GM23338 (cell line): ENCODE measurements around the gene UCP1. TPM values are rescaled to one million over a fixed set of nuclear protein-coding genes. Genes with fewer than 3 reads are reported as not detected.
A peak's percentile ranks its signal among the peaks of the same experiment; 100 is the strongest.

Experiments
- ATAC-seq: fragments of 200-7000 bp; cut with Tn5 transposase; 3 replicates; pipeline ENCODE4 v1.9.1; 2020
- DNase-seq: peaks from one replicate; pipeline ENCODE4 v3.0.0-alpha.2; 2015; ENCODE audit warnings: low spot score
- H2AFZ ChIP-seq: fragments of 200-600 bp; sonication (generic); 2 replicates; pipeline ENCODE4 v1.8.0; 2016; ENCODE audit warnings: antibody characterized with exemption, mild to moderate bottlenecking, moderate library complexity
- H3F3A ChIP-seq: fragments of 200-600 bp; sonication (generic); replicated peaks from 2 replicates; pipeline ENCODE4 v1.8.0; 2017; ENCODE audit warnings: antibody characterized with exemption, mixed run types, low read depth
- H3K27ac ChIP-seq: fragments of 200-600 bp; sonication (generic); 2 replicates; pipeline ENCODE4 v1.6.1; 2016; ENCODE audit warnings: low read depth
- H3K27me3 ChIP-seq: fragments of 200-600 bp; sonication (generic); 2 replicates; pipeline ENCODE4 v1.8.0; 2016; ENCODE audit warnings: mild to moderate bottlenecking, mixed run types, moderate library complexity; ENCODE audit not compliant: insufficient read depth
- H3K36me3 ChIP-seq: fragments of 200-600 bp; sonication (generic); 2 replicates; pipeline ENCODE4 v1.8.0; 2016; ENCODE audit warnings: mild to moderate bottlenecking; ENCODE audit not compliant: insufficient read depth
- H3K4me1 ChIP-seq: fragments of 200-600 bp; sonication (generic); 2 replicates; pipeline ENCODE4 v1.8.0; 2016; ENCODE audit warnings: mild to moderate bottlenecking, moderate library complexity; ENCODE audit not compliant: insufficient read depth
- H3K4me2 ChIP-seq: fragments of 200-600 bp; sonication (generic); 2 replicates; pipeline ENCODE4 v1.7.1; 2017; ENCODE audit warnings: mixed run types
- H3K4me3 ChIP-seq: fragments of 200-600 bp; sonication (generic); 2 replicates; pipeline ENCODE4 v1.6.1; 2016; ENCODE audit warnings: mixed run types
- H3K79me2 ChIP-seq: fragments of 200-600 bp; sonication (generic); replicated peaks from 2 replicates; pipeline ENCODE4 v1.8.0; 2017; ENCODE audit warnings: mild to moderate bottlenecking; ENCODE audit not compliant: insufficient read depth
- H3K9me2 ChIP-seq: fragments of 200-600 bp; sonication (generic); 2 replicates; pipeline ENCODE4 v1.8.0; 2017; ENCODE audit not compliant: insufficient read depth
- H4K20me1 ChIP-seq: fragments of 200-600 bp; sonication (generic); replicated peaks from 2 replicates; pipeline ENCODE4 v1.8.0; 2017; ENCODE audit warnings: mild to moderate bottlenecking; ENCODE audit not compliant: insufficient read depth
- H3K27ac Mint-ChIP-seq: 2 replicates; pipeline ENCODE4 v1.8.0; 2020; ENCODE audit warnings: inconsistent platforms, mild to moderate bottlenecking, moderate library complexity, mixed read lengths
- H3K27me3 Mint-ChIP-seq: 3 replicates; pipeline ENCODE4 v1.8.0; 2022; ENCODE audit warnings: low read depth, mild to moderate bottlenecking, moderate library complexity, mixed read lengths, inconsistent platforms; ENCODE audit not compliant: insufficient read depth, poor library complexity
- H3K36me3 Mint-ChIP-seq: 3 replicates; pipeline ENCODE4 v1.8.0; 2021; ENCODE audit warnings: low read depth, mild to moderate bottlenecking, inconsistent platforms, moderate library complexity, mixed read lengths
- H3K4me1 Mint-ChIP-seq: 3 replicates; pipeline ENCODE4 v1.8.0; 2020; ENCODE audit warnings: mild to moderate bottlenecking, inconsistent platforms, mixed read lengths
- H3K4me3 Mint-ChIP-seq: 3 replicates; pipeline ENCODE4 v1.8.0; 2021; ENCODE audit warnings: moderate library complexity, mild to moderate bottlenecking, inconsistent platforms, mixed read lengths
- H3K9me3 Mint-ChIP-seq: 3 replicates; pipeline ENCODE4 v1.8.0; 2020; ENCODE audit warnings: moderate library complexity, mild to moderate bottlenecking, inconsistent platforms, mixed read lengths
- CREB1 ChIP-seq: fragments of 250-450 bp; sonication (Bioruptor Pico); IDR thresholded peaks from 2 replicates; pipeline ENCODE4 v1.5.0; 2020; ENCODE audit warnings: low read depth, mild to moderate bottlenecking, moderate library complexity
- EZH2 ChIP-seq: fragments of 200-600 bp; sonication (generic); IDR thresholded peaks from one replicate; pipeline ENCODE4 v1.8.0; 2017; ENCODE audit warnings: antibody characterized with exemption, mild to moderate bottlenecking, low read depth; ENCODE audit not compliant: unreplicated experiment
- EZH2phosphoT487 ChIP-seq: fragments of 200-600 bp; sonication (generic); IDR thresholded peaks from one replicate; pipeline ENCODE4 v1.8.1; 2018; ENCODE audit warnings: antibody characterized with exemption; ENCODE audit not compliant: unreplicated experiment
- JUNB ChIP-seq: IDR thresholded peaks from one replicate; pipeline ENCODE4 v1.6.1; 2016; ENCODE audit warnings: antibody characterized with exemption; ENCODE audit not compliant: unreplicated experiment
- NANOG ChIP-seq: IDR thresholded peaks from 2 replicates; pipeline ENCODE4 v1.6.1; 2016; ENCODE audit warnings: antibody characterized with exemption, borderline replicate concordance
- POLR2AphosphoS5 ChIP-seq: IDR thresholded peaks from 2 replicates; pipeline ENCODE4 v1.6.1; 2016; ENCODE audit warnings: antibody characterized with exemption, low read depth
- STAT1 ChIP-seq: IDR thresholded peaks from one replicate; pipeline ENCODE4 v1.6.1; 2016; ENCODE audit warnings: antibody characterized with exemption; ENCODE audit not compliant: unreplicated experiment
- ZNF114 ChIP-seq: fragments of 250-450 bp; sonication (Bioruptor Pico); IDR thresholded peaks from 2 replicates; pipeline ENCODE4 v1.5.0; 2020; ENCODE audit warnings: mild to moderate bottlenecking, moderate library complexity
- ZNF331 ChIP-seq: fragments of 250-450 bp; sonication (Bioruptor Pico); IDR thresholded peaks from 2 replicates; pipeline ENCODE4 v1.5.0; 2020; ENCODE audit warnings: low read depth, mild to moderate bottlenecking, moderate library complexity
- polyA plus RNA-seq: library from polyadenylated mRNA; unstranded; fragments of >200 nt; fragmentation: Nextera tagmentation; extraction: Ambion mirVana; gene quantifications from 2 replicates; pipeline ENCODE4 v1.2.1, GENCODE V29; 2016
- total RNA-seq: library from RNA; depleted of rRNA; stranded (reverse); fragments of >200 nt; shearing (Covaris generic); gene quantifications from 2 replicates; pipeline ENCODE4 v1.2.3, GENCODE V29; 2014
- TF ChIP-seq, protein P1 (sequence below): IDR thresholded peaks from 2 replicates; pipeline ENCODE4 v1.6.1; 2016; ENCODE audit warnings: antibody characterized with exemption
- TF ChIP-seq, protein P2 (sequence below), 2 experiments: fragments of 200-600 bp in 1 of 2; sonication (generic) in 1 of 2; conservative IDR thresholded peaks; 2 replicates each; pipeline versions ENCODE4 v1.5.1 to v1.6.1; 2016 to 2017; ENCODE audit warnings: antibody characterized with exemption in 2 of 2, low read depth in 2 of 2, mild to moderate bottlenecking in 2 of 2, moderate library complexity in 1 of 2
- TF ChIP-seq, protein P3 (sequence below): IDR thresholded peaks from one replicate; pipeline ENCODE4 v1.6.1; 2018; ENCODE audit warnings: antibody characterized with exemption; ENCODE audit not compliant: unreplicated experiment
- TF ChIP-seq, protein P4 (sequence below): fragments of 250-450 bp; sonication (Bioruptor Pico); IDR thresholded peaks from 2 replicates; pipeline ENCODE4 v1.5.0; 2020; ENCODE audit warnings: mild to moderate bottlenecking, moderate library complexity

UCP1 gene
- total and polyA plus RNA-seq, 2 experiments from 2014 or later, result 0.21 TPM; not detected in 1

DNA sequence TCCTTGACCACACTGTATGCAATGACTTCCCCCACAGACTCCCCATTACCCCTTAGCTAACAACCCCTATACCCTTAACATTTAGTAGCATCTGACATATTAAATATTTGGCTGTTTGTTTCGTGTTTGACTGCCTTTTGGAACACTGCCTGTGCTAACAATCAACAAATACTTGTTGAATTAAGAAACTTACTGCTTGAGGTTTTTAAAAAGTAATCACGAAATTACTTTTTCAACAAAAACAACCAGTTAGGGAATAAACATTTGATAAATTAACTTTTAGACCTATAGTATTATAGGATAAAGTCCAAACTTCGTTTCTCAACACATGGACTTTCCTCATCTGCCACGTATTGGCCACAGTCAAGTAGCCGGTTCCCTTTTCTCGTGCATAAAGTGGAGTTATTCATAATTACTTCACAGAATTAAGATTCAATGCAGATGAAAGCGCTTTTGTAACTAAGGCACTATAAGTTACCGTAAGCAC, 45.3 kb downstream of the UCP1 start:
- ATAC-seq, result no peak
- no peak overlapping the region for H3K27ac ChIP-seq

More for the DNA sequence above, 45.3 kb downstream of the UCP1 start:
- H3K79me2 ChIP-seq, result peaks cover 12% of the 10 kb centered on the region
- H3K4me2 ChIP-seq, result peak overlapping the region; percentile 20; the same call in 1 of the 2 replicates
- H2AFZ ChIP-seq, result peak overlapping the region; percentile 14; the same call in 1 of the 2 replicates
- peaks cover 6% of the 10 kb centered on the region for H3K27me3 Mint-ChIP-seq
- H3K4me3 ChIP-seq, result peak overlapping the region; percentile 18; the same call in 1 of the 2 replicates
- TF ChIP-seq NANOG (no peak), POLR2AphosphoS5 (no peak), JUNB (no peak), ZNF114 (CRISPR knock-in tag) (no peak), ZNF331 (CRISPR knock-in tag) (no peak), CREB1 (CRISPR knock-in tag) (no peak), EZH2 (no peak), STAT1 (no peak), EZH2phosphoT487 (no peak)
- TF ChIP-seq, protein P1, sequence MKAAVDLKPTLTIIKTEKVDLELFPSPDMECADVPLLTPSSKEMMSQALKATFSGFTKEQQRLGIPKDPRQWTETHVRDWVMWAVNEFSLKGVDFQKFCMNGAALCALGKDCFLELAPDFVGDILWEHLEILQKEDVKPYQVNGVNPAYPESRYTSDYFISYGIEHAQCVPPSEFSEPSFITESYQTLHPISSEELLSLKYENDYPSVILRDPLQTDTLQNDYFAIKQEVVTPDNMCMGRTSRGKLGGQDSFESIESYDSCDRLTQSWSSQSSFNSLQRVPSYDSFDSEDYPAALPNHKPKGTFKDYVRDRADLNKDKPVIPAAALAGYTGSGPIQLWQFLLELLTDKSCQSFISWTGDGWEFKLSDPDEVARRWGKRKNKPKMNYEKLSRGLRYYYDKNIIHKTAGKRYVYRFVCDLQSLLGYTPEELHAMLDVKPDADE, result no peak
- TF ChIP-seq, protein P2, sequence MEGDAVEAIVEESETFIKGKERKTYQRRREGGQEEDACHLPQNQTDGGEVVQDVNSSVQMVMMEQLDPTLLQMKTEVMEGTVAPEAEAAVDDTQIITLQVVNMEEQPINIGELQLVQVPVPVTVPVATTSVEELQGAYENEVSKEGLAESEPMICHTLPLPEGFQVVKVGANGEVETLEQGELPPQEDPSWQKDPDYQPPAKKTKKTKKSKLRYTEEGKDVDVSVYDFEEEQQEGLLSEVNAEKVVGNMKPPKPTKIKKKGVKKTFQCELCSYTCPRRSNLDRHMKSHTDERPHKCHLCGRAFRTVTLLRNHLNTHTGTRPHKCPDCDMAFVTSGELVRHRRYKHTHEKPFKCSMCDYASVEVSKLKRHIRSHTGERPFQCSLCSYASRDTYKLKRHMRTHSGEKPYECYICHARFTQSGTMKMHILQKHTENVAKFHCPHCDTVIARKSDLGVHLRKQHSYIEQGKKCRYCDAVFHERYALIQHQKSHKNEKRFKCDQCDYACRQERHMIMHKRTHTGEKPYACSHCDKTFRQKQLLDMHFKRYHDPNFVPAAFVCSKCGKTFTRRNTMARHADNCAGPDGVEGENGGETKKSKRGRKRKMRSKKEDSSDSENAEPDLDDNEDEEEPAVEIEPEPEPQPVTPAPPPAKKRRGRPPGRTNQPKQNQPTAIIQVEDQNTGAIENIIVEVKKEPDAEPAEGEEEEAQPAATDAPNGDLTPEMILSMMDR (conservative IDR thresholded peaks at IDR 0.05; ENCODE audit: low read depth in 2 of 2), result no peak
- TF ChIP-seq, protein P3, sequence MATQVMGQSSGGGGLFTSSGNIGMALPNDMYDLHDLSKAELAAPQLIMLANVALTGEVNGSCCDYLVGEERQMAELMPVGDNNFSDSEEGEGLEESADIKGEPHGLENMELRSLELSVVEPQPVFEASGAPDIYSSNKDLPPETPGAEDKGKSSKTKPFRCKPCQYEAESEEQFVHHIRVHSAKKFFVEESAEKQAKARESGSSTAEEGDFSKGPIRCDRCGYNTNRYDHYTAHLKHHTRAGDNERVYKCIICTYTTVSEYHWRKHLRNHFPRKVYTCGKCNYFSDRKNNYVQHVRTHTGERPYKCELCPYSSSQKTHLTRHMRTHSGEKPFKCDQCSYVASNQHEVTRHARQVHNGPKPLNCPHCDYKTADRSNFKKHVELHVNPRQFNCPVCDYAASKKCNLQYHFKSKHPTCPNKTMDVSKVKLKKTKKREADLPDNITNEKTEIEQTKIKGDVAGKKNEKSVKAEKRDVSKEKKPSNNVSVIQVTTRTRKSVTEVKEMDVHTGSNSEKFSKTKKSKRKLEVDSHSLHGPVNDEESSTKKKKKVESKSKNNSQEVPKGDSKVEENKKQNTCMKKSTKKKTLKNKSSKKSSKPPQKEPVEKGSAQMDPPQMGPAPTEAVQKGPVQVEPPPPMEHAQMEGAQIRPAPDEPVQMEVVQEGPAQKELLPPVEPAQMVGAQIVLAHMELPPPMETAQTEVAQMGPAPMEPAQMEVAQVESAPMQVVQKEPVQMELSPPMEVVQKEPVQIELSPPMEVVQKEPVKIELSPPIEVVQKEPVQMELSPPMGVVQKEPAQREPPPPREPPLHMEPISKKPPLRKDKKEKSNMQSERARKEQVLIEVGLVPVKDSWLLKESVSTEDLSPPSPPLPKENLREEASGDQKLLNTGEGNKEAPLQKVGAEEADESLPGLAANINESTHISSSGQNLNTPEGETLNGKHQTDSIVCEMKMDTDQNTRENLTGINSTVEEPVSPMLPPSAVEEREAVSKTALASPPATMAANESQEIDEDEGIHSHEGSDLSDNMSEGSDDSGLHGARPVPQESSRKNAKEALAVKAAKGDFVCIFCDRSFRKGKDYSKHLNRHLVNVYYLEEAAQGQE, result no peak
- TF ChIP-seq, protein P4, sequence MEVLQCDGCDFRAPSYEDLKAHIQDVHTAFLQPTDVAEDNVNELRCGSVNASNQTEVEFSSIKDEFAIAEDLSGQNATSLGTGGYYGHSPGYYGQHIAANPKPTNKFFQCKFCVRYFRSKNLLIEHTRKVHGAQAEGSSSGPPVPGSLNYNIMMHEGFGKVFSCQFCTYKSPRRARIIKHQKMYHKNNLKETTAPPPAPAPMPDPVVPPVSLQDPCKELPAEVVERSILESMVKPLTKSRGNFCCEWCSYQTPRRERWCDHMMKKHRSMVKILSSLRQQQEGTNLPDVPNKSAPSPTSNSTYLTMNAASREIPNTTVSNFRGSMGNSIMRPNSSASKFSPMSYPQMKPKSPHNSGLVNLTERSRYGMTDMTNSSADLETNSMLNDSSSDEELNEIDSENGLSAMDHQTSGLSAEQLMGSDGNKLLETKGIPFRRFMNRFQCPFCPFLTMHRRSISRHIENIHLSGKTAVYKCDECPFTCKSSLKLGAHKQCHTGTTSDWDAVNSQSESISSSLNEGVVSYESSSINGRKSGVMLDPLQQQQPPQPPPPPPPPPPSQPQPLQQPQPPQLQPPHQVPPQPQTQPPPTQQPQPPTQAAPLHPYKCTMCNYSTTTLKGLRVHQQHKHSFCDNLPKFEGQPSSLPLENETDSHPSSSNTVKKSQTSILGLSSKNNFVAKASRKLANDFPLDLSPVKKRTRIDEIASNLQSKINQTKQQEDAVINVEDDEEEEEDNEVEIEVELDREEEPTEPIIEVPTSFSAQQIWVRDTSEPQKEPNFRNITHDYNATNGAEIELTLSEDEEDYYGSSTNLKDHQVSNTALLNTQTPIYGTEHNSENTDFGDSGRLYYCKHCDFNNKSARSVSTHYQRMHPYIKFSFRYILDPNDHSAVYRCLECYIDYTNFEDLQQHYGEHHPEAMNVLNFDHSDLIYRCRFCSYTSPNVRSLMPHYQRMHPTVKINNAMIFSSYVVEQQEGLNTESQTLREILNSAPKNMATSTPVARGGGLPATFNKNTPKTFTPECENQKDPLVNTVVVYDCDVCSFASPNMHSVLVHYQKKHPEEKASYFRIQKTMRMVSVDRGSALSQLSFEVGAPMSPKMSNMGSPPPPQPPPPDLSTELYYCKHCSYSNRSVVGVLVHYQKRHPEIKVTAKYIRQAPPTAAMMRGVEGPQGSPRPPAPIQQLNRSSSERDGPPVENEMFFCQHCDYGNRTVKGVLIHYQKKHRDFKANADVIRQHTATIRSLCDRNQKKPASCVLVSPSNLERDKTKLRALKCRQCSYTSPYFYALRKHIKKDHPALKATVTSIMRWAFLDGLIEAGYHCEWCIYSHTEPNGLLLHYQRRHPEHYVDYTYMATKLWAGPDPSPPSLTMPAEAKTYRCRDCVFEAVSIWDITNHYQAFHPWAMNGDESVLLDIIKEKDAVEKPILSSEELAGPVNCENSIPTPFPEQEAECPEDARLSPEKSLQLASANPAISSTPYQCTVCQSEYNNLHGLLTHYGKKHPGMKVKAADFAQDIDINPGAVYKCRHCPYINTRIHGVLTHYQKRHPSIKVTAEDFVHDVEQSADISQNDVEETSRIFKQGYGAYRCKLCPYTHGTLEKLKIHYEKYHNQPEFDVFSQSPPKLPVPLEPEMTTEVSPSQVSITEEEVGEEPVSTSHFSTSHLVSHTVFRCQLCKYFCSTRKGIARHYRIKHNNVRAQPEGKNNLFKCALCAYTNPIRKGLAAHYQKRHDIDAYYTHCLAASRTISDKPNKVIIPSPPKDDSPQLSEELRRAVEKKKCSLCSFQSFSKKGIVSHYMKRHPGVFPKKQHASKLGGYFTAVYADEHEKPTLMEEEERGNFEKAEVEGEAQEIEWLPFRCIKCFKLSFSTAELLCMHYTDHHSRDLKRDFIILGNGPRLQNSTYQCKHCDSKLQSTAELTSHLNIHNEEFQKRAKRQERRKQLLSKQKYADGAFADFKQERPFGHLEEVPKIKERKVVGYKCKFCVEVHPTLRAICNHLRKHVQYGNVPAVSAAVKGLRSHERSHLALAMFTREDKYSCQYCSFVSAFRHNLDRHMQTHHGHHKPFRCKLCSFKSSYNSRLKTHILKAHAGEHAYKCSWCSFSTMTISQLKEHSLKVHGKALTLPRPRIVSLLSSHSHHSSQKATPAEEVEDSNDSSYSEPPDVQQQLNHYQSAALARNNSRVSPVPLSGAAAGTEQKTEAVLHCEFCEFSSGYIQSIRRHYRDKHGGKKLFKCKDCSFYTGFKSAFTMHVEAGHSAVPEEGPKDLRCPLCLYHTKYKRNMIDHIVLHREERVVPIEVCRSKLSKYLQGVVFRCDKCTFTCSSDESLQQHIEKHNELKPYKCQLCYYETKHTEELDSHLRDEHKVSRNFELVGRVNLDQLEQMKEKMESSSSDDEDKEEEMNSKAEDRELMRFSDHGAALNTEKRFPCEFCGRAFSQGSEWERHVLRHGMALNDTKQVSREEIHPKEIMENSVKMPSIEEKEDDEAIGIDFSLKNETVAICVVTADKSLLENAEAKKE (CRISPR knock-in tag), result no peak
- peaks cover 8% of the 10 kb centered on the region; the same call in 2 of the 3 replicates for H3K4me1 Mint-ChIP-seq
- H3K36me3 Mint-ChIP-seq, result peaks cover 15% of the 10 kb centered on the region; the same call in 2 of the 3 replicates
- no peaks in the 10 kb centered on the region for H3F3A ChIP-seq
- H3K9me2 ChIP-seq, result no peaks in the 10 kb centered on the region
- no peaks in the 10 kb centered on the region for H4K20me1 ChIP-seq
- no peak for DNase-seq
- H3K27ac Mint-ChIP-seq, result no peak overlapping the region
- H3K4me3 Mint-ChIP-seq, result peak overlapping the region; percentile 85
- no peaks in the 10 kb centered on the region for H3K36me3 ChIP-seq
- H3K9me3 Mint-ChIP-seq, result no peaks in the 10 kb centered on the region
- no peaks in the 10 kb centered on the region for H3K4me1 ChIP-seq
- H3K27me3 ChIP-seq, result peaks cover 16% of the 10 kb centered on the region
